Prostate gland (tissue), 2 donors: Measurements from ENCODE around the gene MCM10. TPM values are rescaled to one million over a fixed set of nuclear protein-coding genes. Genes with fewer than 3 reads are reported as not detected.

Experiments used
- DNase-seq: peaks from one replicate; pipeline ENCODE4 v3.0.0-alpha.2; 2019; ENCODE audit warnings: low spot score
- H3K27ac ChIP-seq, 2 donors: fragments of 200-600 bp; sonication (generic); 2 replicates each; pipeline ENCODE4 v1.5.1; 2017 to 2019
- H3K27me3 ChIP-seq: fragments of 200-600 bp; sonication (generic); replicated peaks from 2 replicates; pipeline ENCODE4 v1.5.1; 2019; ENCODE audit not compliant: insufficient read depth
- H3K36me3 ChIP-seq, 2 donors: fragments of 200-600 bp; sonication (generic); 1 replicate in 1 of 2; 2 replicates in 1 of 2; pipeline versions ENCODE4 v1.5.1 to v1.8.1; 2017 to 2019
- H3K4me1 ChIP-seq: fragments of 200-600 bp; sonication (generic); replicated peaks from 2 replicates; pipeline ENCODE4 v1.5.1; 2019
- H3K4me3 ChIP-seq, 2 donors: fragments of 200-600 bp; sonication (generic); 2 replicates each; pipeline ENCODE4 v1.5.1; 2017 to 2019
- H3K9me3 ChIP-seq: fragments of 200-600 bp; sonication (generic); 2 replicates; pipeline ENCODE4 v1.5.1; 2017
- CTCF ChIP-seq, 4 experiments: fragments of 200-600 bp in 2 of 4; fragments of 450-650 bp in 2 of 4; sonication (generic) in 2 of 4; IDR thresholded peaks; 1 replicate in 3 of 4; 2 replicates in 1 of 4; pipeline ENCODE4 v1.5.1; 2016 to 2019; ENCODE audit warnings: antibody characterized with exemption in 4 of 4, mild to moderate bottlenecking in 2 of 4, moderate library complexity in 2 of 4
- POLR2A ChIP-seq: fragments of 450-650 bp; IDR thresholded peaks from one replicate; pipeline ENCODE4 v1.6.1; 2016; ENCODE audit warnings: antibody characterized with exemption, mild to moderate bottlenecking
- POLR2AphosphoS5 ChIP-seq: sonication (generic); formaldehyde crosslinking; IDR thresholded peaks from one replicate; pipeline ENCODE4 v1.6.1; 2017; ENCODE audit warnings: antibody characterized with exemption
- WGBS: methylation state at CpG from one replicate; pipeline ENCODE4 v1.1.5; 2018; 5-methylcytosine and 5-hydroxymethylcytosine counted together
- intact Hi-C: fragments of 100-400 bp; cut with DNase I; formaldehyde crosslinking; loops from one replicate; pipeline ENCODE4 v1.14.2; 2022
- total RNA-seq, 2 donors: library from RNA; depleted of rRNA; stranded (reverse); fragments of >200 nt; gene quantifications; one replicate each; pipeline ENCODE4 v1.1.0, GENCODE V29; 2016

MCM10 gene
- total RNA-seq, 2 donors from 2014 or later: 0.55 to 1.6 TPM

GRCh38 chr10:13161857-13162271 lies 506 bp downstream of the MCM10 start:
- TF ChIP-seq CTCF (IDR thresholded peaks at IDR 0.05): no peak
- no peak for TF ChIP-seq POLR2AphosphoS5
- no peak for TF ChIP-seq POLR2A
- Histone ChIP-seq H3K27ac (no peak overlapping the region), H3K4me3 (peak overlapping the region; percentile 25 to 36), H3K9me3 (no peaks in the 10 kb centered on the region), H3K27me3 (no peaks in the 10 kb centered on the region), H3K36me3 (no peaks in the 10 kb centered on the region), H3K4me1 (no peaks in the 10 kb centered on the region)
- no peak for DNase-seq
- intact Hi-C loops: loop anchor here (2.0 kb wide), 1 partner anchor 141 kb away; no protein-coding TSS in a partner anchor
- 3% methylated on average over 18 of the region's 18 CpGs for WGBS

- DNase-seq: no peak
- H3K4me1 ChIP-seq: no peaks in the 10 kb centered on the region
- no peak overlapping the region for H3K27ac ChIP-seq
- TF ChIP-seq CTCF (IDR thresholded peaks at IDR 0.05): no peak
- no peaks in the 10 kb centered on the region for H3K27me3 ChIP-seq
- WGBS: 78% methylated on average over 3 of the region's 3 CpGs
- no peaks in the 10 kb centered on the region for H3K9me3 ChIP-seq
- H3K36me3 ChIP-seq: no peaks in the 10 kb centered on the region
- intact Hi-C loops: no loop called here
- no peak overlapping the region for H3K4me3 ChIP-seq
Measured at GRCh38 chr10:13163859-13164258, 2.5 kb downstream of the MCM10 start.

DNA sequence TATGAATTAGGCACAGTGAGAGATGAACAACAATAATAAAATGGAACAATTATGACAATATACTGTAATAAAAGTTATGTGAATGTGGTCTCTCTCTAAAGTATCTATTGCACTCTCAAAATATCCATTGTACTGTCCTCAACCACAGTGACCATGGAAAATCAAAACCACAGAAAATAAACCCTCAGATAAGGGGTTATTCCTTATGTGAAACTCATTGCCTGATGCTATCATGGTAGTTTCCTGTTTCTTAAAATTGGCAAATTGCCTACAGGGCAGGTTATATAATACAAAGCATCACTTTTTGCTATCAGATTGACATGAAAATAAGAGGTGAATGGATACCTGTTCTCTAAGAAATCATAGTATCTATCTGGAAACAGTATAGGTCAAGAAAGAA lies 3.8 kb downstream of the MCM10 start:
- H3K4me1 ChIP-seq: no peaks in the 10 kb centered on the region
- H3K36me3 ChIP-seq: no peaks in the 10 kb centered on the region
- H3K9me3 ChIP-seq: no peaks in the 10 kb centered on the region
- H3K4me3 ChIP-seq: no peak overlapping the region
- H3K27me3 ChIP-seq: no peaks in the 10 kb centered on the region
- no peak for DNase-seq
- H3K27ac ChIP-seq: no peak overlapping the region
- TF ChIP-seq POLR2AphosphoS5: no peak
- TF ChIP-seq CTCF (IDR thresholded peaks at IDR 0.05): no peak
- intact Hi-C loops: no loop called here

DNA sequence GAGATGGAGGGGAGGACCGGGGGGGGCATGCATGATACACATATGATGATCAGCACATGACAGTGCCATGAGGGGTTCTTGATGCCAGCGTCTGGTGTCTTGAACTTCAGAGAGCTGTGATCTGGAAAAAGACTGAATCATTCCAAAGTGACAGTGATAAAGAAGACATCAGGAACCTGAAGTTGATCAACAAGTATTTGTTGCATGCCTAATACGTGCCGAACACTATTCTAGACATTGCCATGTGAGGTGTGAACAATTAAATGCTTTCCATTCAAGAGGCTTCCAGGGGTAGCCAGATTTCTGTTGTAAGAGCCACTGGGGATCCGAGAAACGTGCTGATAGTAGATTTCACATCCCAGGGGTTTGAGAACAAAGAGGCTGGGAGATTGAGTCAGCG lies 6.2 kb downstream of the MCM10 start:
- Histone ChIP-seq H3K4me1 (no peaks in the 10 kb centered on the region), H3K9me3 (no peaks in the 10 kb centered on the region), H3K27ac (no peak overlapping the region), H3K36me3 (no peaks in the 10 kb centered on the region), H3K4me3 (no peak overlapping the region), H3K27me3 (no peaks in the 10 kb centered on the region)
- intact Hi-C loops: no loop called here
- WGBS: 89% methylated on average over 7 of the region's 7 CpGs
- no peak for TF ChIP-seq POLR2AphosphoS5
- TF ChIP-seq CTCF (IDR thresholded peaks at IDR 0.05): no peak
- TF ChIP-seq POLR2A: no peak
- DNase-seq: no peak

DNA sequence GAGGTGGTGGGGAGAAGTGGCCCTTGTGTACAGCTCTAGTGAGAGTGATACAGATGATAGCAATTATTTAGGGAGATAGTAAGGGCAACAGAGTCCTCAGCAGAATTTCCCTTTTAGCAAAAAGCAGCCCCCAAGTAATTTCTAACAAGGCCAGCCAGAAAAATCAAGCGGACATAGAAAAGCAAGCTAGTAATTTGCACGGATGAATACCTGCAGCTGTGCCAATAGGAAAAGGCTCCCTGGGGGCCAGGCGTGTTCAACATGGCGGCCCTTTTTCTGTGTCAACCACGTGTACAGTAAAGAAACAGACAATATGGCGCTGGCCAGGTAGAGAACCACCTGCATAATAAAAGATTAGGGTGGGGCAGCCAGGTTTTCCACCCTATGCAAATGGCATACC lies 7.4 kb downstream of the MCM10 start:
- H3K27me3 ChIP-seq: no peaks in the 10 kb centered on the region
- no peaks in the 10 kb centered on the region for H3K36me3 ChIP-seq
- H3K4me3 ChIP-seq: no peak overlapping the region
- 90% methylated on average over 6 of the region's 6 CpGs for WGBS
- intact Hi-C loops: no loop called here
- TF ChIP-seq POLR2A: no peak
- no peak for DNase-seq
- no peaks in the 10 kb centered on the region for H3K4me1 ChIP-seq
- no peak overlapping the region for H3K27ac ChIP-seq
- no peaks in the 10 kb centered on the region for H3K9me3 ChIP-seq

DNA sequence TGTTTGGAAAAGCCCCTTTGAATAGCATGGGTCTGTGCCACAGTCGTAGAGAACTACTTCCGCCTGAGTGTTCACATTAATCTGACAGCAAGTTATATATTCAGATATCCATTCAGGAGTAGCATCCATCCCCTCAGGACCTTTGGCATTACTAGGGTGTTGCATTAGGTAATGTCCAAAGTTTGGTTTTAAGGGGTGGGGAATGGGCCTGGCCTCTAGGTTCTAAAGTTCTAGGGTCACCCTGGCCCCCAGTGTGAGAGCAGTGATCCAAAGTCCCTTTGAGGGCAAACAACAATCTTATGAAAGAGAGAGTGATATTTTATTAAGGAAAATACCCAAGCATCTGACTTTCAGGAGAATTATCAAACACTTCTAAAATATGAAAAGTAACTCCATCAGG lies 12.3 kb downstream of the MCM10 start:
- no peak overlapping the region for H3K27ac ChIP-seq
- no peaks in the 10 kb centered on the region for H3K4me1 ChIP-seq
- WGBS: 84% methylated on average over 2 of the region's 2 CpGs
- H3K9me3 ChIP-seq: no peaks in the 10 kb centered on the region
- intact Hi-C loops: no loop called here
- no peaks in the 10 kb centered on the region for H3K27me3 ChIP-seq
- no peaks in the 10 kb centered on the region for H3K36me3 ChIP-seq
- DNase-seq: no peak
- TF ChIP-seq CTCF (IDR thresholded peaks at IDR 0.05) (no peak), POLR2AphosphoS5 (no peak), POLR2A (no peak)
- H3K4me3 ChIP-seq: no peak overlapping the region
